ENCODE results near the gene MDN1.

DNA sequence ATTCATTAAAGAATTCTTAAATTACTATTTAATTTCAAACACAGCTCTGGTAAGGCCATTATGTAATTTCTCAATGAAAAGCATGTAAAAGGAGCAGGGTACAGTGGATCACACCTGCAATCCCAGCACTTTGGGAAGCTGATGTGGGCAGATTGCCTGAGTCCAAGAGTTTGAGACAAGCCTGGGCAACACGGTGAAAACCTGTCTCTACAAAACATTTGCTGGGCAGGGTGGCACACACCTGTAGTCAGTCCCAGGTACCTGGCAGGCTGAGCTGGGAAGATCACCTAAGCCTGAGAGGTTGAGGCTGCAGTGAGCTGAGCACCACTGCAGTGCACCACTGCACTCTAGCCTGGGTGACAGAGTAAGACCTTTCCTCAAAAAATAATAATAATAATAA is 37.4 kb downstream of the MDN1 start:
- TF ChIP-seq POLR2A (IDR thresholded peaks at IDR 0.05; ENCODE audit: low read depth, low read length) (no peak), TAF1 (IDR thresholded peaks at IDR 0.05; ENCODE audit: borderline replicate concordance, low read depth, low read length) (no peak), POLR2AphosphoS5 (IDR thresholded peaks at IDR 0.05; ENCODE audit: low read depth, low read length) (no peak)
